ENCODE results near the gene STRAP. TPM values are rescaled to one million over a fixed set of nuclear protein-coding genes. Genes with fewer than 3 reads are reported as not detected.

The STRAP gene, protein sequence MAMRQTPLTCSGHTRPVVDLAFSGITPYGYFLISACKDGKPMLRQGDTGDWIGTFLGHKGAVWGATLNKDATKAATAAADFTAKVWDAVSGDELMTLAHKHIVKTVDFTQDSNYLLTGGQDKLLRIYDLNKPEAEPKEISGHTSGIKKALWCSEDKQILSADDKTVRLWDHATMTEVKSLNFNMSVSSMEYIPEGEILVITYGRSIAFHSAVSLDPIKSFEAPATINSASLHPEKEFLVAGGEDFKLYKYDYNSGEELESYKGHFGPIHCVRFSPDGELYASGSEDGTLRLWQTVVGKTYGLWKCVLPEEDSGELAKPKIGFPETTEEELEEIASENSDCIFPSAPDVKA
- total RNA-seq (100 to 1,000 TPM in 1 of 2 donors, 10 to 100 TPM in 1; 84.2 to 101 TPM), polyA plus RNA-seq (ENCODE audit: insufficient read length in 6 of 6) (100 to 1,000 TPM; 122 to 147 (median 135) TPM)
- long read RNA-seq, donor 1, transcript STRAP-202 (10 exons, 1,866 nt) = major isoform, 41 of 75 reads
- long read RNA-seq, donor 1, partial matches to known transcripts = 31 of 75 reads
- long read RNA-seq, donor 1, other reads (novel, unspliced or antisense) = 0 of 75 reads
- long read RNA-seq, donor 2, transcript STRAP-202 (10 exons, 1,866 nt) = major isoform, 46 of 57 reads
- long read RNA-seq, donor 2, partial matches to known transcripts = 8 of 57 reads
- long read RNA-seq, donor 2, other reads (novel, unspliced or antisense) = 0 of 57 reads
- long read RNA-seq, donor 3, transcript STRAP-202 (10 exons, 1,866 nt) = major isoform, 38 of 55 reads
- long read RNA-seq, donor 3, partial matches to known transcripts = 14 of 55 reads
- long read RNA-seq, donor 3, other reads (novel, unspliced or antisense) = 0 of 55 reads
- long read RNA-seq, donor 4, transcript STRAP-206 (9 exons, 1,698 nt) = minor isoform, 5 of 86 reads
- long read RNA-seq, donor 4, transcript STRAP-202 (10 exons, 1,866 nt) = major isoform, 71 of 86 reads
- long read RNA-seq, donor 4, partial matches to known transcripts = 4 of 86 reads
- long read RNA-seq, donor 4, other reads (novel, unspliced or antisense) = 6 of 86 reads
- long read RNA-seq, donor 5, transcript STRAP-202 (10 exons, 1,866 nt) = major isoform, 44 of 78 reads
- long read RNA-seq, donor 5, partial matches to known transcripts = 31 of 78 reads
- long read RNA-seq, donor 5, other reads (novel, unspliced or antisense) = 0 of 78 reads
- long read RNA-seq, donor 6, transcript STRAP-202 (10 exons, 1,866 nt) = major isoform, 38 of 46 reads
- long read RNA-seq, donor 6, partial matches to known transcripts = 7 of 46 reads
- long read RNA-seq, donor 6, other reads (novel, unspliced or antisense) = 0 of 46 reads
- long read RNA-seq, donor 7, transcript STRAP-202 (10 exons, 1,866 nt) = major isoform, 24 of 25 reads
- long read RNA-seq, donor 7, partial matches to known transcripts = 0 of 25 reads
- long read RNA-seq, donor 7, other reads (novel, unspliced or antisense) = 0 of 25 reads
- long read RNA-seq, donor 8, transcript STRAP-202 (10 exons, 1,866 nt) = major isoform, 32 of 49 reads
- long read RNA-seq, donor 8, partial matches to known transcripts = 15 of 49 reads
- long read RNA-seq, donor 8, other reads (novel, unspliced or antisense) = 0 of 49 reads
- long read RNA-seq, donor 9, partial matches to known transcripts = 0 of 1 reads
- long read RNA-seq, donor 9, other reads (novel, unspliced or antisense) = 0 of 1 reads
- long read RNA-seq, donor 10, transcript STRAP-206 (9 exons, 1,698 nt) = minor isoform, 6 of 98 reads
- long read RNA-seq, donor 10, transcript STRAP-202 (10 exons, 1,866 nt) = major isoform, 84 of 98 reads
- long read RNA-seq, donor 10, partial matches to known transcripts = 3 of 98 reads
- long read RNA-seq, donor 10, other reads (novel, unspliced or antisense) = 5 of 98 reads
- long read RNA-seq, donor 11, transcript STRAP-202 (10 exons, 1,866 nt) = major isoform, 84 of 163 reads
- long read RNA-seq, donor 11, transcript STRAP-206 (9 exons, 1,698 nt) = minor isoform, 8 of 163 reads
- long read RNA-seq, donor 11, partial matches to known transcripts = 70 of 163 reads
- long read RNA-seq, donor 11, other reads (novel, unspliced or antisense) = 0 of 163 reads
- long read RNA-seq, donor 12, transcript STRAP-202 (10 exons, 1,866 nt) = major isoform, 29 of 38 reads
- long read RNA-seq, donor 12, partial matches to known transcripts = 8 of 38 reads
- long read RNA-seq, donor 12, other reads (novel, unspliced or antisense) = 0 of 38 reads

GRCh38 chr12:15882118-15882971, at the start of gene STRAP:
Gene STRAP (plus strand): TSS chr12:15882387. CDS start chr12:15882708, 321 bp downstream.
- Histone ChIP-seq H3K4me1 (peaks cover 11 to 47% of the 10 kb centered on the region in 2 donors), H3K4me3 (peak within 1 kb of the TSS; percentile 59 to 71), H3K9me3 (no peaks in the 10 kb centered on the region), H3K27ac (peak within 1 kb of the TSS; percentile 96 to 99), H3K36me3 (peaks cover 0 to 13% of the 10 kb centered on the region in 2 donors), H3K27me3 (no peaks in the 10 kb centered on the region)
- ATAC-seq = peak; percentile 94
- peak; percentile 96 to 98 (median 96) for DNase-seq
- intact Hi-C loops (cut with DNase I) = no loop called here
- TF ChIP-seq, protein P1, sequence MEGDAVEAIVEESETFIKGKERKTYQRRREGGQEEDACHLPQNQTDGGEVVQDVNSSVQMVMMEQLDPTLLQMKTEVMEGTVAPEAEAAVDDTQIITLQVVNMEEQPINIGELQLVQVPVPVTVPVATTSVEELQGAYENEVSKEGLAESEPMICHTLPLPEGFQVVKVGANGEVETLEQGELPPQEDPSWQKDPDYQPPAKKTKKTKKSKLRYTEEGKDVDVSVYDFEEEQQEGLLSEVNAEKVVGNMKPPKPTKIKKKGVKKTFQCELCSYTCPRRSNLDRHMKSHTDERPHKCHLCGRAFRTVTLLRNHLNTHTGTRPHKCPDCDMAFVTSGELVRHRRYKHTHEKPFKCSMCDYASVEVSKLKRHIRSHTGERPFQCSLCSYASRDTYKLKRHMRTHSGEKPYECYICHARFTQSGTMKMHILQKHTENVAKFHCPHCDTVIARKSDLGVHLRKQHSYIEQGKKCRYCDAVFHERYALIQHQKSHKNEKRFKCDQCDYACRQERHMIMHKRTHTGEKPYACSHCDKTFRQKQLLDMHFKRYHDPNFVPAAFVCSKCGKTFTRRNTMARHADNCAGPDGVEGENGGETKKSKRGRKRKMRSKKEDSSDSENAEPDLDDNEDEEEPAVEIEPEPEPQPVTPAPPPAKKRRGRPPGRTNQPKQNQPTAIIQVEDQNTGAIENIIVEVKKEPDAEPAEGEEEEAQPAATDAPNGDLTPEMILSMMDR (IDR thresholded peaks at IDR 0.05) = no peak

DNA sequence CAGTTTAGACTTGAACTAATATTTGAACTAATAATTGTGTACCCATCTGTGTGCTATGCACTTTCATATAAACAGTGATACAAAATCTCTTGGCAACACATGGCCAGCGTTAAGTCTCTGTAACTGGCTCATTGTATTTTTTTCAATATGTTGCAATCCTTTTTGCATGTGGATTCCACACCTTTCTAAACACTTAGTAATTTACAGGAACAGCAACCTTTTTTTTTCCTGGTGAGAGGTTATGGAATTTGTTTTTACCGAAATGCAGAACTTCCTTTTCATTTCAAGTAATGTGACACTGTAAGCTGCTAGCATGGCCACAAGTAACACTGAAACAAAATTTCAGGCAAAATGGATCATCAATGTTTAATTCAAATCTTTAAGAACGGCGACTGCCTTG, 47.6 kb upstream of the STRAP start:
- ATAC-seq (peak; percentile 52), DNase-seq (no peak)
- no peaks in the 10 kb centered on the region for H3K36me3 ChIP-seq
- no peak overlapping the region for H3K4me3 ChIP-seq
- no peaks in the 10 kb centered on the region for H3K4me1 ChIP-seq
- intact Hi-C loops (cut with DNase I) = no loop called here
- H3K27ac ChIP-seq = no peak overlapping the region
- H3K9me3 ChIP-seq = peaks cover 0 to 4% of the 10 kb centered on the region in 2 donors
- TF ChIP-seq, protein P1 (IDR thresholded peaks at IDR 0.05) = no peak
- no peaks in the 10 kb centered on the region for H3K27me3 ChIP-seq

GRCh38 chr12:15837141-15837790, 44.9 kb upstream of the STRAP start:
- peaks cover 0 to 4% of the 10 kb centered on the region in 2 donors for H3K9me3 ChIP-seq
- peak; percentile 70 for ATAC-seq
- TF ChIP-seq, protein P1 (IDR thresholded peaks at IDR 0.05) = no peak
- no peaks in the 10 kb centered on the region for H3K27me3 ChIP-seq
- H3K4me3 ChIP-seq = no peak overlapping the region
- no peak overlapping the region for H3K27ac ChIP-seq
- H3K4me1 ChIP-seq = no peaks in the 10 kb centered on the region
- no peaks in the 10 kb centered on the region for H3K36me3 ChIP-seq
- intact Hi-C loops (cut with DNase I) = no loop called here
- DNase-seq = no peak

Measured in left lung (tissue), 14 donors.